LNCAP (cell line): ENCODE results near the gene CFAP126.

Experiments used
- TF ChIP-seq, protein P1 (sequence below): fragments of 450-650 bp; IDR thresholded peaks from 2 replicates; pipeline ENCODE4 v1.5.1; 2017; ENCODE audit warnings: mild to moderate bottlenecking

CFAP126 gene

GRCh38 chr1:161379071-161379470 is 11.4 kb upstream of the CFAP126 start:
- TF ChIP-seq, protein P1, sequence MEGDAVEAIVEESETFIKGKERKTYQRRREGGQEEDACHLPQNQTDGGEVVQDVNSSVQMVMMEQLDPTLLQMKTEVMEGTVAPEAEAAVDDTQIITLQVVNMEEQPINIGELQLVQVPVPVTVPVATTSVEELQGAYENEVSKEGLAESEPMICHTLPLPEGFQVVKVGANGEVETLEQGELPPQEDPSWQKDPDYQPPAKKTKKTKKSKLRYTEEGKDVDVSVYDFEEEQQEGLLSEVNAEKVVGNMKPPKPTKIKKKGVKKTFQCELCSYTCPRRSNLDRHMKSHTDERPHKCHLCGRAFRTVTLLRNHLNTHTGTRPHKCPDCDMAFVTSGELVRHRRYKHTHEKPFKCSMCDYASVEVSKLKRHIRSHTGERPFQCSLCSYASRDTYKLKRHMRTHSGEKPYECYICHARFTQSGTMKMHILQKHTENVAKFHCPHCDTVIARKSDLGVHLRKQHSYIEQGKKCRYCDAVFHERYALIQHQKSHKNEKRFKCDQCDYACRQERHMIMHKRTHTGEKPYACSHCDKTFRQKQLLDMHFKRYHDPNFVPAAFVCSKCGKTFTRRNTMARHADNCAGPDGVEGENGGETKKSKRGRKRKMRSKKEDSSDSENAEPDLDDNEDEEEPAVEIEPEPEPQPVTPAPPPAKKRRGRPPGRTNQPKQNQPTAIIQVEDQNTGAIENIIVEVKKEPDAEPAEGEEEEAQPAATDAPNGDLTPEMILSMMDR = no peak

DNA sequence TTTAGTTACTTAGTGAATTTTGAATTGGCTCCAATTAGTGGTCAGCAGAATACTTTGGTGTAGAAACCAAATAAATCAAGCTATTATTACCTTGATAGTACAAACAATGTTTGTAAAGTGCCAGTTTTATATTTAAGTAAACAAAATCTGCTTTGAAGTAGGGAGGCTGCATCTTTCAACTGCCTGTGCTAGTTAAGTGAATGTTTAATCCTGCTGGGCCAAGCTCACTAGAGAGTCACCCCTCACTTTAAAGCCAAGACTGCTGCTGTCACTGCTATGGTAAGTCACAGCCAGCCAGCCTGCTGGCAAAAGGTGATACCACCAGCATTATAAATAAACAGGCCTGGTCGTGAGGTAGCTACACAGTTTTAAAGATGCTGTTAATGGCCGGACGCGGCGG is 10.3 kb upstream of the CFAP126 start:
- TF ChIP-seq, protein P1 = no peak

- TF ChIP-seq, protein P1 = no peak
These were observed 6.7 kb upstream of the CFAP126 start for GRCh38 chr1:161374373-161374772.

- TF ChIP-seq, protein P1 = no peak
These were observed 5.8 kb upstream of the CFAP126 start for GRCh38 chr1:161373442-161373841.

DNA sequence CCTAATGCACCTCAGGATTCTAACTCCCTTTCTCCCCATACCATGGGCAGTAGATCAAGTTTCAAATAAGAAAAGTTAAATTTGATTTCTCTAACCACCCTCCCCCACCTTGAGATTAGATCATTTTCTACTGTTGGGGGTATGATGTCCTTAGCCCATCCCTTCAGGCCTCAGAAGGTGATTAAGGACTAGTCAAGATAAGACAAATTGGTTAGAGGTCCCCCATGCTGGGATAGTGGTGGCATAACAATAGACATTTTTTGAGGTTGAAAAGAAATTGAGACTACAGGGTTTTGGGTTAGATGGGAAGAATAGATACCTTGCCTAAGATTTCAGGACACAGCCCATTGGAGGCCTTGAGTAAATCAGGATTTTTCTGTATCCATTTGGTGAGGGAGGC is 2.5 kb downstream of the CFAP126 start:
- TF ChIP-seq, protein P1 = no peak

- TF ChIP-seq, protein P1 = no peak
These were observed 3.3 kb downstream of the CFAP126 start for GRCh38 chr1:161364332-161364731.

DNA sequence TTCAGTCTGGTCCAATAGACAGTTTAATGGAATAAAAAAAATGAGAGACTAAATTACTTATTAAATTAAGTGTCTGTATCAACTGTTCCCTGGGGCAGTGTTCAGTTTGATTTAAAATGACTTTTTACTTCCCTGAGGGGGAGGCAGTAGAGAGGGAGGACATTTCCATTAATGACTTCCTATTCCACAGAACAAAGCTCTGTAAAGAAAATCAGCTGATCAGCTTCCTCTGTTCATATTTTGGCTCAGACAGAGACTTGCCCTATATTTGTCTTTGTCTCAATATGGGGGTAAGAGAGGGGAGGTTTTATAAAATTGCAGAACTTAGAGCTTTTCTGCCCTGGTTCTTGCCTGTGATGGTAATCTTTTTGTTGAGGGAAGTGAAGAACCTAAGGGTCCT is 8.4 kb downstream of the CFAP126 start:
- TF ChIP-seq, protein P1 = no peak

DNA sequence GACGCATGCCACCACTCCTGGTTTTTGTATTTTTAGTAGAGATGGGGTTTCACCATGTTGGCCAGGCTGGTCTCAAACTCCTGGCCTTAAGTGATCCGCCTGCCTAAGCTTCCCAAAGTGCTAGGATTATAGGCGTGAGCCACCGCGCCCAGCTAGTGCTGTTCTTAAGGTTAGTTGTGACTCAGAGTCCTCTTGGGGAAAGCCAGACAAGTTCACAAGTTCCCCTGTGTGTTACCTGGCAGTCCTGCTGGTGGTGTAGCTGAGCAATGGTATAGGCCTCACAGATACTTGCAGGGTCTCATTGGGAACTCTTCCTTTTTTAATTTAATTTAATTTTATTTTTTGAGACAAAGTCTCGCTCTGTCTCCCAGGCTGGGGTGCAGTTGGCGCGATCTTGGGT is 10.6 kb downstream of the CFAP126 start:
- TF ChIP-seq, protein P1 = no peak
